Measurements from ENCODE around the gene PTPN9.
"Not testable (repeated sequence)": the region's sequence is repeated elsewhere in the genome, so short reads cannot be mapped to it uniquely, and the experiment has no call there.

PTPN9 gene

GRCh38 chr15:75561888-75562287 is 17.2 kb downstream of the PTPN9 start:
- no peak overlapping the region for H3K27ac Mint-ChIP-seq
- no peak overlapping the region for H3K4me3 Mint-ChIP-seq
- no peaks in the 10 kb centered on the region for H3K27me3 Mint-ChIP-seq (ENCODE audit: low read depth)
- no peaks in the 10 kb centered on the region for H3K36me3 Mint-ChIP-seq (ENCODE audit: low read depth)
- H3K4me1 Mint-ChIP-seq (ENCODE audit: low read depth), result peaks cover 6% of the 10 kb centered on the region
- no peaks in the 10 kb centered on the region for H3K9me3 Mint-ChIP-seq

GRCh38 chr15:75559360-75559759 is 19.8 kb downstream of the PTPN9 start:
- not testable (repeated sequence) for H3K27me3 Mint-ChIP-seq (ENCODE audit: low read depth); H3K36me3 Mint-ChIP-seq (ENCODE audit: low read depth); H3K4me3 Mint-ChIP-seq; H3K27ac Mint-ChIP-seq; H3K4me1 Mint-ChIP-seq (ENCODE audit: low read depth); H3K9me3 Mint-ChIP-seq

- H3K9me3 Mint-ChIP-seq; H3K4me3 Mint-ChIP-seq; H3K36me3 Mint-ChIP-seq (ENCODE audit: low read depth); H3K27ac Mint-ChIP-seq; H3K27me3 Mint-ChIP-seq (ENCODE audit: low read depth); H3K4me1 Mint-ChIP-seq (ENCODE audit: low read depth): not testable (repeated sequence)
Observed at GRCh38 chr15:75558955-75559354, 20.2 kb downstream of the PTPN9 start.

GRCh38 chr15:75554717-75555116 is 24.4 kb downstream of the PTPN9 start:
- Mint-ChIP-seq H3K9me3 (no peaks in the 10 kb centered on the region), H3K4me3 (no peak overlapping the region), H3K27me3 (ENCODE audit: low read depth) (no peaks in the 10 kb centered on the region), H3K4me1 (ENCODE audit: low read depth) (peaks cover 10% of the 10 kb centered on the region), H3K36me3 (ENCODE audit: low read depth) (no peaks in the 10 kb centered on the region), H3K27ac (no peak overlapping the region)

GRCh38 chr15:75553659-75554058 is 25.5 kb downstream of the PTPN9 start:
- H3K9me3 Mint-ChIP-seq, result no peaks in the 10 kb centered on the region
- peaks cover 10% of the 10 kb centered on the region for H3K4me1 Mint-ChIP-seq (ENCODE audit: low read depth)
- H3K36me3 Mint-ChIP-seq (ENCODE audit: low read depth), result no peaks in the 10 kb centered on the region
- H3K27me3 Mint-ChIP-seq (ENCODE audit: low read depth), result no peaks in the 10 kb centered on the region
- no peak overlapping the region for H3K4me3 Mint-ChIP-seq
- H3K27ac Mint-ChIP-seq, result no peak overlapping the region

GRCh38 chr15:75551091-75551490 is 28.0 kb downstream of the PTPN9 start:
- Mint-ChIP-seq H3K4me3 (no peak overlapping the region), H3K9me3 (no peaks in the 10 kb centered on the region), H3K4me1 (ENCODE audit: low read depth) (peaks cover 10% of the 10 kb centered on the region), H3K27ac (no peak overlapping the region), H3K27me3 (ENCODE audit: low read depth) (no peaks in the 10 kb centered on the region), H3K36me3 (ENCODE audit: low read depth) (no peaks in the 10 kb centered on the region)

- Mint-ChIP-seq H3K9me3 (no peaks in the 10 kb centered on the region), H3K36me3 (ENCODE audit: low read depth) (peaks cover 11% of the 10 kb centered on the region), H3K4me1 (ENCODE audit: low read depth) (peaks cover 13% of the 10 kb centered on the region), H3K27me3 (ENCODE audit: low read depth) (no peaks in the 10 kb centered on the region), H3K27ac (no peak overlapping the region), H3K4me3 (no peak overlapping the region)
Observed at GRCh38 chr15:75545064-75545463, 34.1 kb downstream of the PTPN9 start.

- no peak overlapping the region for H3K4me3 Mint-ChIP-seq
- H3K9me3 Mint-ChIP-seq, result no peaks in the 10 kb centered on the region
- H3K4me1 Mint-ChIP-seq (ENCODE audit: low read depth), result peaks cover 16% of the 10 kb centered on the region
- no peak overlapping the region for H3K27ac Mint-ChIP-seq
- H3K36me3 Mint-ChIP-seq (ENCODE audit: low read depth), result peaks cover 11% of the 10 kb centered on the region
- H3K27me3 Mint-ChIP-seq (ENCODE audit: low read depth), result no peaks in the 10 kb centered on the region
Observed at GRCh38 chr15:75544359-75544758, 34.8 kb downstream of the PTPN9 start.

GRCh38 chr15:75542949-75543545 is 36.1 kb downstream of the PTPN9 start:
- H3K36me3 Mint-ChIP-seq (ENCODE audit: low read depth), result peaks cover 11% of the 10 kb centered on the region
- H3K27me3 Mint-ChIP-seq (ENCODE audit: low read depth); H3K4me3 Mint-ChIP-seq; H3K9me3 Mint-ChIP-seq; H3K27ac Mint-ChIP-seq: not testable (repeated sequence)
- H3K4me1 Mint-ChIP-seq (ENCODE audit: low read depth), result peaks cover 16% of the 10 kb centered on the region

GRCh38 chr15:75542386-75542797 is 36.7 kb downstream of the PTPN9 start:
- no peaks in the 10 kb centered on the region for H3K9me3 Mint-ChIP-seq
- H3K36me3 Mint-ChIP-seq (ENCODE audit: low read depth), result peaks cover 11% of the 10 kb centered on the region
- no peaks in the 10 kb centered on the region for H3K27me3 Mint-ChIP-seq (ENCODE audit: low read depth)
- no peak overlapping the region for H3K27ac Mint-ChIP-seq
- no peak overlapping the region for H3K4me3 Mint-ChIP-seq
- H3K4me1 Mint-ChIP-seq (ENCODE audit: low read depth), result peaks cover 16% of the 10 kb centered on the region

GRCh38 chr15:75538376-75538775 is 40.7 kb downstream of the PTPN9 start:
- Mint-ChIP-seq H3K27me3 (ENCODE audit: low read depth) (no peaks in the 10 kb centered on the region), H3K4me1 (ENCODE audit: low read depth) (peaks cover 15% of the 10 kb centered on the region), H3K36me3 (ENCODE audit: low read depth) (peaks cover 8% of the 10 kb centered on the region), H3K9me3 (no peaks in the 10 kb centered on the region), H3K27ac (no peak overlapping the region), H3K4me3 (no peak overlapping the region)

GRCh38 chr15:75533945-75534344 is 45.2 kb downstream of the PTPN9 start:
- Mint-ChIP-seq H3K4me3 (no peak overlapping the region), H3K27ac (no peak overlapping the region), H3K4me1 (ENCODE audit: low read depth) (peaks cover 11% of the 10 kb centered on the region), H3K27me3 (ENCODE audit: low read depth) (no peaks in the 10 kb centered on the region), H3K36me3 (ENCODE audit: low read depth) (peaks cover 4% of the 10 kb centered on the region), H3K9me3 (no peaks in the 10 kb centered on the region)

GRCh38 chr15:75532413-75533250 is 46.5 kb downstream of the PTPN9 start:
- peaks cover 4% of the 10 kb centered on the region for H3K36me3 Mint-ChIP-seq (ENCODE audit: low read depth)
- H3K4me1 Mint-ChIP-seq (ENCODE audit: low read depth), result peaks cover 11% of the 10 kb centered on the region
- H3K27me3 Mint-ChIP-seq (ENCODE audit: low read depth), result no peaks in the 10 kb centered on the region
- no peak overlapping the region for H3K27ac Mint-ChIP-seq
- H3K4me3 Mint-ChIP-seq, result no peak overlapping the region
- H3K9me3 Mint-ChIP-seq, result no peaks in the 10 kb centered on the region

GRCh38 chr15:75531041-75531450 is 48.1 kb downstream of the PTPN9 start:
- Mint-ChIP-seq H3K9me3 (no peaks in the 10 kb centered on the region), H3K36me3 (ENCODE audit: low read depth) (peaks cover 12% of the 10 kb centered on the region), H3K27ac (no peak overlapping the region), H3K4me3 (no peak overlapping the region), H3K4me1 (ENCODE audit: low read depth) (peaks cover 11% of the 10 kb centered on the region), H3K27me3 (ENCODE audit: low read depth) (no peaks in the 10 kb centered on the region)

- Mint-ChIP-seq H3K4me3 (no peak overlapping the region), H3K9me3 (no peaks in the 10 kb centered on the region), H3K27ac (no peak overlapping the region), H3K4me1 (ENCODE audit: low read depth) (peaks cover 11% of the 10 kb centered on the region), H3K36me3 (ENCODE audit: low read depth) (peaks cover 13% of the 10 kb centered on the region), H3K27me3 (ENCODE audit: low read depth) (no peaks in the 10 kb centered on the region)
Observed at GRCh38 chr15:75530169-75530568, 48.9 kb downstream of the PTPN9 start.

Measured in T-helper 1 cell treated with Interleukin-12 subunit alpha and Interleukin-12 subunit beta and Interleukin-4 antibody, amounts not matched to agents 30 μg/mL and 1 μg/mL, for 36 hours (primary cell).